HUES48 (cell line): ENCODE data around the gene AP3B1.

Experiments used
- H3K27ac ChIP-seq: one replicate; pipeline ENCODE4 v1.7.0; 2013; ENCODE audit warnings: low read depth, low read length, inconsistent platforms
- H3K27me3 ChIP-seq: 2 replicates; pipeline ENCODE4 v1.6.1; 2013; ENCODE audit warnings: mild to moderate bottlenecking, low read length; ENCODE audit not compliant: control insufficient read depth, insufficient read depth
- H3K36me3 ChIP-seq: 2 replicates; pipeline ENCODE4 v1.6.1; 2013; ENCODE audit warnings: low read length; ENCODE audit not compliant: control insufficient read depth, insufficient read depth
- H3K4me1 ChIP-seq: 2 replicates; pipeline ENCODE4 v1.6.1; 2013; ENCODE audit warnings: mild to moderate bottlenecking, low read length; ENCODE audit not compliant: control insufficient read depth, insufficient read depth
- H3K4me3 ChIP-seq: 2 replicates; pipeline ENCODE4 v1.5.1; 2013; ENCODE audit warnings: mild to moderate bottlenecking, low read depth, low read length
- H3K9ac ChIP-seq: 2 replicates; pipeline ENCODE4 v1.6.1; 2013; ENCODE audit warnings: mild to moderate bottlenecking, low read depth, low read length, moderate library complexity
- H3K9me3 ChIP-seq: 2 replicates; pipeline ENCODE4 v1.6.1; 2013; ENCODE audit warnings: low read length; ENCODE audit not compliant: control insufficient read depth, insufficient read depth

Gene AP3B1

GRCh38 chr5:78287833-78288232 is 6.7 kb downstream of the AP3B1 start:
- H3K27me3 ChIP-seq: no peaks in the 10 kb centered on the region
- H3K4me3 ChIP-seq: no peak overlapping the region
- peak overlapping the region; percentile 3 for H3K27ac ChIP-seq
- H3K9ac ChIP-seq: no peak overlapping the region
- no peaks in the 10 kb centered on the region for H3K9me3 ChIP-seq
- H3K36me3 ChIP-seq: no peaks in the 10 kb centered on the region
- peaks cover 21% of the 10 kb centered on the region for H3K4me1 ChIP-seq

- H3K9ac ChIP-seq: no peak overlapping the region
- no peak overlapping the region for H3K4me3 ChIP-seq
- H3K27me3 ChIP-seq: no peaks in the 10 kb centered on the region
- H3K27ac ChIP-seq: no peak overlapping the region
- H3K9me3 ChIP-seq: no peaks in the 10 kb centered on the region
- no peaks in the 10 kb centered on the region for H3K36me3 ChIP-seq
- peaks cover 21% of the 10 kb centered on the region for H3K4me1 ChIP-seq
These were observed 7.3 kb downstream of the AP3B1 start for GRCh38 chr5:78287169-78287568.

- Histone ChIP-seq H3K36me3 (no peaks in the 10 kb centered on the region), H3K27ac (no peak overlapping the region), H3K4me1 (peaks cover 21% of the 10 kb centered on the region), H3K27me3 (no peaks in the 10 kb centered on the region), H3K9ac (no peak overlapping the region), H3K4me3 (no peak overlapping the region), H3K9me3 (no peaks in the 10 kb centered on the region)
These were observed 8.2 kb downstream of the AP3B1 start for GRCh38 chr5:78286290-78286689.

- H3K27me3 ChIP-seq: no peaks in the 10 kb centered on the region
- no peak overlapping the region for H3K9ac ChIP-seq
- H3K4me1 ChIP-seq: peaks cover 14% of the 10 kb centered on the region
- H3K4me3 ChIP-seq: no peak overlapping the region
- H3K36me3 ChIP-seq: no peaks in the 10 kb centered on the region
- H3K27ac ChIP-seq: no peak overlapping the region
- no peaks in the 10 kb centered on the region for H3K9me3 ChIP-seq
These were observed 10.7 kb downstream of the AP3B1 start for GRCh38 chr5:78283802-78284201.

- Histone ChIP-seq H3K4me3 (no peak overlapping the region), H3K27ac (no peak overlapping the region), H3K4me1 (peaks cover 7% of the 10 kb centered on the region), H3K9ac (no peak overlapping the region), H3K27me3 (no peaks in the 10 kb centered on the region), H3K9me3 (no peaks in the 10 kb centered on the region), H3K36me3 (no peaks in the 10 kb centered on the region)
These were observed 11.4 kb downstream of the AP3B1 start for GRCh38 chr5:78283105-78283504.

- H3K9ac ChIP-seq: no peak overlapping the region
- H3K4me3 ChIP-seq: no peak overlapping the region
- no peaks in the 10 kb centered on the region for H3K9me3 ChIP-seq
- no peaks in the 10 kb centered on the region for H3K4me1 ChIP-seq
- H3K27me3 ChIP-seq: no peaks in the 10 kb centered on the region
- H3K27ac ChIP-seq: no peak overlapping the region
- H3K36me3 ChIP-seq: no peaks in the 10 kb centered on the region
These were observed 14.2 kb downstream of the AP3B1 start for GRCh38 chr5:78280261-78280660.

- H3K36me3 ChIP-seq: no peaks in the 10 kb centered on the region
- H3K4me3 ChIP-seq: no peak overlapping the region
- H3K9ac ChIP-seq: no peak overlapping the region
- H3K9me3 ChIP-seq: no peaks in the 10 kb centered on the region
- H3K4me1 ChIP-seq: peaks cover under 1% of the 10 kb centered on the region; the same call in 1 of the 2 replicates
- H3K27ac ChIP-seq: no peak overlapping the region
- no peaks in the 10 kb centered on the region for H3K27me3 ChIP-seq
These were observed 15.3 kb downstream of the AP3B1 start for GRCh38 chr5:78279194-78279593.

GRCh38 chr5:78277715-78278114 is 16.8 kb downstream of the AP3B1 start:
- Histone ChIP-seq H3K27ac (no peak overlapping the region), H3K36me3 (no peaks in the 10 kb centered on the region), H3K27me3 (no peaks in the 10 kb centered on the region), H3K9me3 (no peaks in the 10 kb centered on the region), H3K9ac (no peak overlapping the region), H3K4me3 (no peak overlapping the region), H3K4me1 (peaks cover 14% of the 10 kb centered on the region)

GRCh38 chr5:78275998-78276543 is 18.4 kb downstream of the AP3B1 start:
- H3K4me3 ChIP-seq: no peak overlapping the region
- peaks cover 30% of the 10 kb centered on the region for H3K4me1 ChIP-seq
- no peak overlapping the region for H3K27ac ChIP-seq
- H3K36me3 ChIP-seq: no peaks in the 10 kb centered on the region
- no peaks in the 10 kb centered on the region for H3K27me3 ChIP-seq
- no peak overlapping the region for H3K9ac ChIP-seq
- H3K9me3 ChIP-seq: no peaks in the 10 kb centered on the region

- no peak overlapping the region for H3K4me3 ChIP-seq
- no peak overlapping the region for H3K27ac ChIP-seq
- no peaks in the 10 kb centered on the region for H3K9me3 ChIP-seq
- no peaks in the 10 kb centered on the region for H3K36me3 ChIP-seq
- peaks cover 35% of the 10 kb centered on the region for H3K4me1 ChIP-seq
- no peaks in the 10 kb centered on the region for H3K27me3 ChIP-seq
- H3K9ac ChIP-seq: no peak overlapping the region
These were observed 19.8 kb downstream of the AP3B1 start for GRCh38 chr5:78274540-78275197.

GRCh38 chr5:78273436-78273835 is 21.1 kb downstream of the AP3B1 start:
- H3K36me3 ChIP-seq: no peaks in the 10 kb centered on the region
- peaks cover 45% of the 10 kb centered on the region for H3K4me1 ChIP-seq
- peak overlapping the region; percentile 46 for H3K27ac ChIP-seq
- H3K9me3 ChIP-seq: no peaks in the 10 kb centered on the region
- no peaks in the 10 kb centered on the region for H3K27me3 ChIP-seq
- H3K9ac ChIP-seq: no peak overlapping the region
- no peak overlapping the region for H3K4me3 ChIP-seq
